Heart left ventricle (tissue), 13 donors: ENCODE results near the gene TMTC2.

Experiments used
- CTCF ChIP-seq, 12 donors: fragments of 200-600 bp; sonication (generic) in 4 of 12; IDR thresholded peaks; one replicate each; pipeline versions ENCODE4 v1.5.0 to v1.8.0; 2018 to 2022; ENCODE audit warnings: antibody characterized with exemption in 12 of 12, mild to moderate bottlenecking in 5 of 12
- POLR2A ChIP-seq, 2 donors: fragments of 450-650 bp; IDR thresholded peaks; one replicate each; pipeline ENCODE4 v1.6.1; 2017; ENCODE audit warnings: antibody characterized with exemption in 2 of 2, mild to moderate bottlenecking in 2 of 2, moderate library complexity in 2 of 2
- donor health status: ischemic (EF 13 %, LVEDD 7.1; RV severe dilation, severe dysfunction).
- donor health status: DM: no; HTN: yes; CAD: no.
- donor health status: DM: no; HTN: no; CAD: no.
- donor health status: ischemic (EF 25% LVEDD 6.9; RV normal size, moderate dysfunction).
- donor health status: ischemic (EF 25% LVEDD 5.7; RV mildly dilated, moderate dysfunction).
- donor health status: ischemic (EF 35%, LVEDD 5.7; RV mildly dilated, moderate dysfunction).
- donor health status: nonischemic (EF 11% LVEDD 7.7; RV severe dilation, severe dysfunction).
- donor health status: DM: yes; HTN: yes; CAD: no.
- donor health status: PGD.
- donor health status: ischemic (EF 29% LVEDD 5.4; RV normal size, mild dysfunction).
- donor health status: nonischemic (EF 23%, LVEDD 6.1; RV moderate dilation, normal function).

DNA sequence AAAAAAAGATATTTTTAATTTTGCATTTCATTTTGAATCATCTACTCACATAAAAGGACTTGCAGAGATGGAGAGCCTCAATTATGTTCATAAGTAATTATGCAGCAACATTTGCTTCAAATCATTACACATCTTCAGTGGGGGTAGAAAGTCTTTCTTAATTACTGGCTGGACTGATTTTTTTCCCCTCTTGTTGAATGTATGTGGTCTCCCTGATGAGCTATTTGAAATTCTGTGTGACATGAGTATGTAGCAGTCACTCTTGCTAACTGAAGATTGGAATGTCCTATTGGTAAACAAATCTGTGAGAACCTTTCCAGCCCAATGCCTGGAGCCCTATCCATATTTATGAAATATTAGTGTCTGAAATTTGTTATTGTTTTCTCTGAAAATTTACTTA lies 139.8 kb downstream of the TMTC2 start:
- TF ChIP-seq POLR2A (IDR thresholded peaks at IDR 0.05) (no peak), CTCF (IDR thresholded peaks at IDR 0.05) (no peak)
